IPS-18c (cell line): ENCODE data around the gene LHFPL3.

Source experiments
- H3K4me3 ChIP-seq: 2 replicates; pipeline ENCODE4 v1.7.0; 2013; ENCODE audit warnings: low read depth, mild to moderate bottlenecking, low read length, moderate library complexity; ENCODE audit not compliant: insufficient read depth
- H3K9me3 ChIP-seq: one replicate; pipeline ENCODE4 v1.6.1; 2013; ENCODE audit warnings: mild to moderate bottlenecking, low read length, moderate library complexity; ENCODE audit not compliant: control insufficient read depth, insufficient read depth

Gene LHFPL3

GRCh38 chr7:104431930-104432329 is 103.5 kb downstream of the LHFPL3 start:
- Histone ChIP-seq H3K4me3 (no peak overlapping the region), H3K9me3 (no peaks in the 10 kb centered on the region)

GRCh38 chr7:104434129-104434528 is 105.7 kb downstream of the LHFPL3 start:
- Histone ChIP-seq H3K9me3 (no peaks in the 10 kb centered on the region), H3K4me3 (no peak overlapping the region)

- no peaks in the 10 kb centered on the region for H3K9me3 ChIP-seq
- no peak overlapping the region for H3K4me3 ChIP-seq
Measured at GRCh38 chr7:104442481-104442880, 114.1 kb downstream of the LHFPL3 start.

GRCh38 chr7:104444017-104444416 is 115.6 kb downstream of the LHFPL3 start:
- no peak overlapping the region for H3K4me3 ChIP-seq
- no peaks in the 10 kb centered on the region for H3K9me3 ChIP-seq

GRCh38 chr7:104445393-104445792 is 117.0 kb downstream of the LHFPL3 start:
- H3K4me3 ChIP-seq, result no peak overlapping the region
- no peaks in the 10 kb centered on the region for H3K9me3 ChIP-seq

GRCh38 chr7:104450861-104451260 is 122.5 kb downstream of the LHFPL3 start:
- Histone ChIP-seq H3K9me3 (peaks cover 2% of the 10 kb centered on the region), H3K4me3 (no peak overlapping the region)

GRCh38 chr7:104453190-104453589 is 124.8 kb downstream of the LHFPL3 start:
- Histone ChIP-seq H3K9me3 (peaks cover 2% of the 10 kb centered on the region), H3K4me3 (no peak overlapping the region)

GRCh38 chr7:104458875-104459274 is 130.5 kb downstream of the LHFPL3 start:
- Histone ChIP-seq H3K4me3 (no peak overlapping the region), H3K9me3 (no peaks in the 10 kb centered on the region)

- no peaks in the 10 kb centered on the region for H3K9me3 ChIP-seq
- no peak overlapping the region for H3K4me3 ChIP-seq
Measured at GRCh38 chr7:104469166-104469820, 140.9 kb downstream of the LHFPL3 start.

GRCh38 chr7:104480529-104480928 is 152.1 kb downstream of the LHFPL3 start:
- Histone ChIP-seq H3K9me3 (peaks cover 2% of the 10 kb centered on the region), H3K4me3 (no peak overlapping the region)

GRCh38 chr7:104482362-104483037 is 154.1 kb downstream of the LHFPL3 start:
- Histone ChIP-seq H3K9me3 (peaks cover 2% of the 10 kb centered on the region), H3K4me3 (no peak overlapping the region)

GRCh38 chr7:104486931-104487330 is 158.5 kb downstream of the LHFPL3 start:
- Histone ChIP-seq H3K4me3 (no peak overlapping the region), H3K9me3 (peaks cover 2% of the 10 kb centered on the region)

GRCh38 chr7:104487642-104488041 is 159.2 kb downstream of the LHFPL3 start:
- Histone ChIP-seq H3K9me3 (peaks cover 2% of the 10 kb centered on the region), H3K4me3 (no peak overlapping the region)

GRCh38 chr7:104497379-104497967 is 169.1 kb downstream of the LHFPL3 start:
- Histone ChIP-seq H3K9me3 (no peaks in the 10 kb centered on the region), H3K4me3 (no peak overlapping the region)

- Histone ChIP-seq H3K9me3 (no peaks in the 10 kb centered on the region), H3K4me3 (no peak overlapping the region)
Measured at GRCh38 chr7:104499975-104500374, 171.6 kb downstream of the LHFPL3 start.

GRCh38 chr7:104509874-104510273 is 181.5 kb downstream of the LHFPL3 start:
- H3K4me3 ChIP-seq, result no peak overlapping the region
- H3K9me3 ChIP-seq, result peaks cover 2% of the 10 kb centered on the region

- H3K9me3 ChIP-seq, result no peaks in the 10 kb centered on the region
- H3K4me3 ChIP-seq, result no peak overlapping the region
Measured at GRCh38 chr7:104524853-104525252, 196.4 kb downstream of the LHFPL3 start.

GRCh38 chr7:104528142-104528541 is 199.7 kb downstream of the LHFPL3 start:
- H3K4me3 ChIP-seq, result no peak overlapping the region
- no peaks in the 10 kb centered on the region for H3K9me3 ChIP-seq
